Stomach (tissue), 9 donors: ENCODE data around the gene NDC1. TPM values are rescaled to one million over a fixed set of nuclear protein-coding genes. Genes with fewer than 3 reads are reported as not detected.
A peak's percentile ranks its signal among the peaks of the same experiment; 100 is the strongest.

ENCODE experiments used
- DNase-seq, 2 donors: peaks; one replicate each; pipeline versions ENCODE4 v3.0.0 to v3.0.0-alpha.2; 2013 to 2019
- H3K27ac ChIP-seq, 5 donors: fragments of 200-600 bp in 4 of 5; sonication (generic) in 4 of 5; one replicate each; pipeline ENCODE4 v1.5.1; 2013 to 2019; ENCODE audit warnings: mild to moderate bottlenecking in 1 of 5, moderate library complexity in 1 of 5
- H3K27me3 ChIP-seq, 3 donors: fragments of 200-600 bp; sonication (generic); one replicate each; pipeline ENCODE4 v1.5.1; 2017 to 2019; ENCODE audit warnings: mixed run types in 1 of 3
- H3K36me3 ChIP-seq, 4 donors: fragments of 200-600 bp; sonication (generic); 1 replicate in 3 of 4; 2 replicates in 1 of 4; pipeline ENCODE4 v1.5.1; 2016 to 2019
- H3K4me1 ChIP-seq, 4 donors: fragments of 200-600 bp; sonication (generic); one replicate each; pipeline ENCODE4 v1.5.1; 2016 to 2019
- H3K4me3 ChIP-seq, 4 donors: fragments of 200-600 bp; sonication (generic) in 3 of 4; one replicate each; pipeline ENCODE4 v1.5.1; 2016 to 2019; ENCODE audit warnings: mild to moderate bottlenecking in 1 of 4
- H3K9me3 ChIP-seq, 4 donors: fragments of 200-600 bp; sonication (generic); one replicate each; pipeline ENCODE4 v1.5.1; 2016 to 2019
- CTCF ChIP-seq, 7 experiments: fragments of 450-650 bp in 4 of 7; fragments of 200-600 bp in 3 of 7; sonication (generic) in 3 of 7; IDR thresholded peaks; one replicate each; pipeline ENCODE4 v1.5.1; 2016 to 2019; ENCODE audit warnings: antibody characterized with exemption in 7 of 7, control low read depth in 2 of 7, mild to moderate bottlenecking in 1 of 7
- EP300 ChIP-seq: sonication (generic); formaldehyde crosslinking; IDR thresholded peaks from one replicate; pipeline ENCODE4 v1.6.1; 2017; ENCODE audit warnings: antibody characterized with exemption
- POLR2A ChIP-seq, 4 donors: fragments of 450-650 bp; IDR thresholded peaks; one replicate each; pipeline ENCODE4 v1.6.1; 2016; ENCODE audit warnings: antibody characterized with exemption in 4 of 4, control low read depth in 2 of 4, mild to moderate bottlenecking in 1 of 4, moderate library complexity in 1 of 4
- POLR2AphosphoS5 ChIP-seq, 3 donors: sonication (generic); formaldehyde crosslinking; IDR thresholded peaks; one replicate each; pipeline ENCODE4 v1.6.1; 2016; ENCODE audit warnings: antibody characterized with exemption in 3 of 3
- WGBS, 5 donors: extraction: QIAGEN DNeasy Blood & Tissue Kit in 3 of 5; methylation state at CpG; one replicate each; pipeline versions ENCODE4 v1.1.5 to v1.1.7; 2013 to 2018; 5-methylcytosine and 5-hydroxymethylcytosine counted together
- intact Hi-C: fragments of 100-400 bp; cut with DNase I; formaldehyde crosslinking; loops from one replicate; pipeline ENCODE4 v1.15.1; 2023; ENCODE audit warnings: low total_unique reads
- polyA plus RNA-seq, 3 donors: library from polyadenylated mRNA; stranded (reverse); fragments of 200-250 nt; gene quantifications; one replicate each; pipeline ENCODE4 v1.2.3, GENCODE V29; 2013
- total RNA-seq, 5 donors: library from RNA; depleted of rRNA; stranded (reverse); fragments of >200 nt; gene quantifications; one replicate each; pipeline versions ENCODE4 v1.1.0 to v1.2.3, GENCODE V29; 2014 to 2016
- donor health status: healthy with polysubstance abuse.
- donor health status: Bipolar disorder and iron deficiency.
- donor health status: healthy.

The NDC1 gene
- total and polyA plus RNA-seq, 8 donors: 2.6 to 46.9 (median 7.7) TPM

- DNase-seq: no peak
- intact Hi-C loops: no loop called here
- Histone ChIP-seq H3K4me1 (no peaks in the 10 kb centered on the region), H3K27me3 (peaks cover 0 to 4% (median 0%) of the 10 kb centered on the region in 3 donors), H3K9me3 (no peaks in the 10 kb centered on the region), H3K27ac (no peak overlapping the region), H3K4me3 (no peak overlapping the region), H3K36me3 (no peaks in the 10 kb centered on the region)
- WGBS, 5 donors: 84 to 92% (median 90%) methylated on average over 8 of the region's 8 CpGs
- TF ChIP-seq CTCF (IDR thresholded peaks at IDR 0.05) (no peak), POLR2AphosphoS5 (IDR thresholded peaks at IDR 0.05) (no peak), POLR2A (IDR thresholded peaks at IDR 0.05) (no peak), EP300 (no peak)
Measured at GRCh38 chr1:53726009-53726600, 112.0 kb downstream of the NDC1 start.

GRCh38 chr1:53725238-53725689 lies 112.8 kb downstream of the NDC1 start:
- intact Hi-C loops: no loop called here
- Histone ChIP-seq H3K36me3 (no peaks in the 10 kb centered on the region), H3K27me3 (no peaks in the 10 kb centered on the region), H3K9me3 (no peaks in the 10 kb centered on the region), H3K4me3 (no peak overlapping the region), H3K4me1 (no peaks in the 10 kb centered on the region), H3K27ac (no peak overlapping the region)
- DNase-seq: peak in 1 of 2 donors; percentile 26
- TF ChIP-seq POLR2A (IDR thresholded peaks at IDR 0.05) (no peak), CTCF (IDR thresholded peaks at IDR 0.05) (no peak), POLR2AphosphoS5 (IDR thresholded peaks at IDR 0.05) (no peak), EP300 (no peak)
- 33 to 46% (median 41%) methylated on average over 6 of the region's 6 CpGs for WGBS, 5 donors

- Histone ChIP-seq H3K4me1 (no peaks in the 10 kb centered on the region), H3K4me3 (no peak overlapping the region), H3K9me3 (no peaks in the 10 kb centered on the region), H3K27ac (no peak overlapping the region), H3K36me3 (no peaks in the 10 kb centered on the region), H3K27me3 (peaks cover 0 to 8% (median 0%) of the 10 kb centered on the region in 3 donors)
- intact Hi-C loops: no loop called here
- DNase-seq: no peak
- TF ChIP-seq EP300 (no peak), POLR2AphosphoS5 (IDR thresholded peaks at IDR 0.05) (no peak), CTCF (IDR thresholded peaks at IDR 0.05) (no peak), POLR2A (IDR thresholded peaks at IDR 0.05) (no peak)
- WGBS, 5 donors: 73 to 86% (median 84%) methylated on average over 1 of the region's 1 CpG
Measured at GRCh38 chr1:53722025-53722424, 116.1 kb downstream of the NDC1 start.

- H3K4me3 ChIP-seq: no peak overlapping the region
- peaks cover 0 to 8% (median 0%) of the 10 kb centered on the region in 3 donors for H3K27me3 ChIP-seq
- no peaks in the 10 kb centered on the region for H3K36me3 ChIP-seq
- intact Hi-C loops: no loop called here
- 70 to 82% (median 79%) methylated on average over 4 of the region's 4 CpGs for WGBS, 5 donors
- no peak for TF ChIP-seq EP300
- TF ChIP-seq POLR2AphosphoS5 (IDR thresholded peaks at IDR 0.05): no peak
- TF ChIP-seq POLR2A (IDR thresholded peaks at IDR 0.05): no peak
- no peak for TF ChIP-seq CTCF (IDR thresholded peaks at IDR 0.05)
- H3K27ac ChIP-seq: no peak overlapping the region
- H3K4me1 ChIP-seq: no peaks in the 10 kb centered on the region
- no peak for DNase-seq
- H3K9me3 ChIP-seq: no peaks in the 10 kb centered on the region
Measured at GRCh38 chr1:53721088-53721487, 117.0 kb downstream of the NDC1 start.
